ENCODE measurements around the gene ELMO1. TPM values are rescaled to one million over a fixed set of nuclear protein-coding genes. Genes with fewer than 3 reads are reported as not detected.

The ELMO1 gene
- total and polyA plus RNA-seq, 9 donors = 8.9 to 48.9 (median 28.0) TPM

DNA sequence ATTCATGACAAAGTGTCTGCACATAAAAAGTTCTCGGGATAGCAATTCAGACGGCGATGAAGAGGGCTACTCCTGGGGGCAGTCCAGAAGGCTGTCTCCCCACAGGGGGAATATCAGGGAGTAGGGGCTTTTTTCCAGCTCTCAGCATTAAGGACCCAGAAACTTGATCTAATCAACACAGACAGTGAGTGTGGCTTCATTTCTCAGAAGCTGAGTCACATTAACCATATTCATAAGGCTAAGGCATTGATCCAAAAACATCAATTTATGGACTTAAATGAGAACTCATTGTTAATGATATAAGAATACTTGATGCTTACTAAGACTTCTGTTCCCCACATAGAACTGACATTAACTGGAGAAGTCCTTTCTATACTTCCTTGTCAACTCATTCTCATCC, 636.9 kb downstream of the ELMO1 start:
- intact Hi-C loops (cut with DNase I) = no loop called here
- H3K27me3 ChIP-seq = no peaks in the 10 kb centered on the region
- TF ChIP-seq POLR2A (IDR thresholded peaks at IDR 0.05) (no peak), CTCF (IDR thresholded peaks at IDR 0.05) (no peak), EP300 (IDR thresholded peaks at IDR 0.05) (no peak)
- no peak overlapping the region for H3K4me3 ChIP-seq
- H3K36me3 ChIP-seq = no peaks in the 10 kb centered on the region
- WGBS, 3 donors = 53 to 77% (median 59%) methylated on average over 3 of the region's 3 CpGs
- no peak for DNase-seq
- H3K9me3 ChIP-seq = no peaks in the 10 kb centered on the region
- no peak overlapping the region for H3K27ac ChIP-seq
- H3K4me1 ChIP-seq (ENCODE audit: insufficient read depth) = no peaks in the 10 kb centered on the region

GRCh38 chr7:36810489-36810888, 638.2 kb downstream of the ELMO1 start:
- no peaks in the 10 kb centered on the region for H3K9me3 ChIP-seq
- WGBS, 3 donors = 48 to 50% (median 49%) methylated on average over 2 of the region's 2 CpGs
- H3K36me3 ChIP-seq = no peaks in the 10 kb centered on the region
- no peak overlapping the region for H3K4me3 ChIP-seq
- intact Hi-C loops (cut with DNase I) = no loop called here
- H3K27me3 ChIP-seq = no peaks in the 10 kb centered on the region
- TF ChIP-seq CTCF (IDR thresholded peaks at IDR 0.05) (no peak), POLR2A (IDR thresholded peaks at IDR 0.05) (no peak), EP300 (IDR thresholded peaks at IDR 0.05) (no peak)
- H3K27ac ChIP-seq = no peak overlapping the region
- no peaks in the 10 kb centered on the region for H3K4me1 ChIP-seq (ENCODE audit: insufficient read depth)
- no peak for DNase-seq

- DNase-seq = no peak
- Histone ChIP-seq H3K9me3 (no peaks in the 10 kb centered on the region), H3K4me3 (no peak overlapping the region), H3K4me1 (ENCODE audit: insufficient read depth) (no peaks in the 10 kb centered on the region), H3K27me3 (no peaks in the 10 kb centered on the region), H3K27ac (no peak overlapping the region), H3K36me3 (no peaks in the 10 kb centered on the region)
- TF ChIP-seq POLR2A (IDR thresholded peaks at IDR 0.05) (no peak), CTCF (IDR thresholded peaks at IDR 0.05) (no peak), EP300 (IDR thresholded peaks at IDR 0.05) (no peak)
- intact Hi-C loops (cut with DNase I) = no loop called here
- 82 to 86% (median 84%) methylated on average over 1 of the region's 1 CpG for WGBS, 3 donors
Observed at GRCh38 chr7:36810032-36810431, 638.6 kb downstream of the ELMO1 start.

GRCh38 chr7:36809510-36809909, 639.2 kb downstream of the ELMO1 start:
- intact Hi-C loops (cut with DNase I) = no loop called here
- WGBS, 3 donors = 88 to 92% (median 90%) methylated on average over 3 of the region's 3 CpGs
- H3K9me3 ChIP-seq = no peaks in the 10 kb centered on the region
- no peak for DNase-seq
- no peaks in the 10 kb centered on the region for H3K36me3 ChIP-seq
- H3K27ac ChIP-seq = no peak overlapping the region
- no peak overlapping the region for H3K4me3 ChIP-seq
- H3K27me3 ChIP-seq = no peaks in the 10 kb centered on the region
- no peaks in the 10 kb centered on the region for H3K4me1 ChIP-seq (ENCODE audit: insufficient read depth)
- no peak for TF ChIP-seq CTCF (IDR thresholded peaks at IDR 0.05)
- TF ChIP-seq POLR2A (IDR thresholded peaks at IDR 0.05) = no peak
- TF ChIP-seq EP300 (IDR thresholded peaks at IDR 0.05) = no peak

DNA sequence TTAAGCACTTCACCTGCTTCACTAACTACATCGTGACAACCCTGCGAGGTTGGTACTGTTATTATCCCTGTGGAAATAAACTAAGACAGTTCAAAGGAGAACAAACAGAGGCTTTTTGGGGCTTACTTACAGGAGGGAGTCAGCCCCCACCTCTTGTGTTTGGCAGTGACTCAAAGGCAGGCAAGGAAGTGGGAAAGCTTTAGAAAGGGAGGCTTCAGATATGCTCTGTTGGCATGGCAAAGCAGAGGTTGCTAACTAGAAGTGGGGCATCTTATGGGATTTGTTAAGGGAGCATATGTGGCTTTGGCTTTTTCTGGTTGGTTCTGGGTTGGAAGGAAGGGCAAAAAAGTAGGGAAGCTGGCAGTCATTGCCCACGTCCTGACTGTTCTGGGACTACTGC, 639.6 kb downstream of the ELMO1 start:
- H3K4me1 ChIP-seq (ENCODE audit: insufficient read depth) = no peaks in the 10 kb centered on the region
- no peak overlapping the region for H3K27ac ChIP-seq
- no peaks in the 10 kb centered on the region for H3K27me3 ChIP-seq
- no peak overlapping the region for H3K4me3 ChIP-seq
- intact Hi-C loops (cut with DNase I) = no loop called here
- TF ChIP-seq POLR2A (IDR thresholded peaks at IDR 0.05) (no peak), EP300 (IDR thresholded peaks at IDR 0.05) (no peak)
- H3K36me3 ChIP-seq = no peaks in the 10 kb centered on the region
- no peak for DNase-seq
- WGBS, 3 donors = 83 to 86% (median 86%) methylated on average over 3 of the region's 3 CpGs
- no peaks in the 10 kb centered on the region for H3K9me3 ChIP-seq

All from ovary (tissue), 9 donors.